Measurements from ENCODE around the gene SLCO4A1. TPM values are rescaled to one million over a fixed set of nuclear protein-coding genes. Genes with fewer than 3 reads are reported as not detected.

SLCO4A1 gene
- total and polyA plus RNA-seq, 9 of the 15 experiments (the other 6 are each of a cell fraction or from before 2014, with no cell fraction given) = 1.6 to 21.9 (median 12.8) TPM

- TF ChIP-seq CEBPG (CRISPR knock-in tag; IDR thresholded peaks at IDR 0.05) (peak; percentile 54), CEBPG (tag; conservative IDR thresholded peaks at IDR 0.05 in 1 of 2, IDR thresholded peaks at IDR 0.05 in 1 of 2) (no peak), RBFOX2 (IDR thresholded peaks at IDR 0.05; ENCODE audit: low read depth, low read length) (no peak), HNRNPL (IDR thresholded peaks at IDR 0.05; ENCODE audit: low read depth, low read length) (no peak)
Measured at GRCh38 chr20:62603021-62603906, 39.0 kb upstream of the SLCO4A1 start (continued).

- FAIRE-seq = no peak
- no peak overlapping the region; a peak in 1 of 4 replicates for H3K9ac ChIP-seq (ENCODE audit: insufficient read depth in 1 of 2, low read depth in 2 of 2, low read length in 2 of 2)
- CTCF ChIA-PET (ENCODE audit: low intra/inter-chr PET ratio) = no interaction called here
Measured at GRCh38 chr20:62603907-62604785, 38.2 kb upstream of the SLCO4A1 start.

More at GRCh38 chr20:62603907-62604785, 38.2 kb upstream of the SLCO4A1 start:
- Histone ChIP-seq H2AFZ (ENCODE audit: low read depth, low read length) (no peak overlapping the region), H3K9me1 (ENCODE audit: control insufficient read depth, insufficient read depth, low read length) (no peaks in the 10 kb centered on the region), H3K9me3 (replicated peaks; ENCODE audit: control insufficient read depth, insufficient read depth, low read depth, low read length) (no peaks in the 10 kb centered on the region), H3K4me3 (no peak overlapping the region), H3K4me1 (replicated peaks in 1 of 2; ENCODE audit: control insufficient read depth in 2 of 2, insufficient read depth in 2 of 2, low read length in 2 of 2) (peaks cover 9 to 43% of the 10 kb centered on the region in 2 experiments), H3K36me3 (ENCODE audit: control insufficient read depth, insufficient read depth, low read length) (no peaks in the 10 kb centered on the region), H4K20me1 (replicated peaks; ENCODE audit: control insufficient read depth, insufficient read depth, low read length) (0 out of 2 replicates have a peak, but pooled peaks cover 21% of the 10 kb centered on the region), H3K27ac (ENCODE audit: extremely low read depth, low read depth, low read length) (no peak overlapping the region), H3K4me2 (ENCODE audit: insufficient read depth, low read length) (no peak overlapping the region), H3K27me3 (ENCODE audit: control insufficient read depth in 2 of 2, insufficient read depth in 2 of 2, low read length in 2 of 2) (peaks cover 48 to 83% of the 10 kb centered on the region in 2 experiments), H3K79me2 (ENCODE audit: control insufficient read depth, insufficient read depth, low read length) (no peaks in the 10 kb centered on the region)
- ATAC-seq (no peak), DNase-seq (ENCODE audit: extremely low read depth in 1 of 4, low spot score in 3 of 4) (no peak)
- no TSS peak for BruUV-seq (replicated peaks)
- intact Hi-C loops (cut with micrococcal nuclease) (no loop called here), in situ Hi-C loops (cut with MboI) (no loop called here)
- POLR2A ChIA-PET = interaction anchor here (0.5 to 1.3 kb wide), 5 partner anchors 17 to 516 kb away, joined by 3 to 5 read pairs (median 3); no protein-coding TSS in a partner anchor
- TF ChIP-seq MYNN (IDR thresholded peaks at IDR 0.05) (no peak), MYNN (CRISPR knock-in tag; IDR thresholded peaks at IDR 0.05) (0 out of 2 replicates have a peak, but pooled peaks have one; percentile 10), TARDBP (IDR thresholded peaks at IDR 0.05) (no peak), COPS2 (conservative IDR thresholded peaks at IDR 0.05) (no peak), KLF13 (tag; IDR thresholded peaks at IDR 0.05; ENCODE audit: borderline replicate concordance, low read depth) (no peak), EZH2 (IDR thresholded peaks at IDR 0.05; ENCODE audit: borderline replicate concordance, low read depth, low read length) (no peak), ZNF143 (CRISPR knock-in tag; IDR thresholded peaks at IDR 0.05) (no peak)
- TF ChIP-seq, protein P1, sequence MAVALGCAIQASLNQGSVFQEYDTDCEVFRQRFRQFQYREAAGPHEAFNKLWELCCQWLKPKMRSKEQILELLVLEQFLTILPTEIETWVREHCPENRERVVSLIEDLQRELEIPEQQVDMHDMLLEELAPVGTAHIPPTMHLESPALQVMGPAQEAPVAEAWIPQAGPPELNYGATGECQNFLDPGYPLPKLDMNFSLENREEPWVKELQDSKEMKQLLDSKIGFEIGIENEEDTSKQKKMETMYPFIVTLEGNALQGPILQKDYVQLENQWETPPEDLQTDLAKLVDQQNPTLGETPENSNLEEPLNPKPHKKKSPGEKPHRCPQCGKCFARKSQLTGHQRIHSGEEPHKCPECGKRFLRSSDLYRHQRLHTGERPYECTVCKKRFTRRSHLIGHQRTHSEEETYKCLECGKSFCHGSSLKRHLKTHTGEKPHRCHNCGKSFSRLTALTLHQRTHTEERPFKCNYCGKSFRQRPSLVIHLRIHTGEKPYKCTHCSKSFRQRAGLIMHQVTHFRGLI (CRISPR knock-in tag; IDR thresholded peaks at IDR 0.05) = no peak
- 12% methylated on average over 37 of the region's 37 CpGs for WGBS (ENCODE audit: insufficient coverage, low coverage, missing lambda C conversion rate)

Data from K562 (cell line).